ENCODE data around the gene MRM2. TPM values are rescaled to one million over a fixed set of nuclear protein-coding genes. Genes with fewer than 3 reads are reported as not detected.

MRM2 gene
- total and polyA plus RNA-seq, 2 donors from 2014 or later = 25.6 TPM

DNA sequence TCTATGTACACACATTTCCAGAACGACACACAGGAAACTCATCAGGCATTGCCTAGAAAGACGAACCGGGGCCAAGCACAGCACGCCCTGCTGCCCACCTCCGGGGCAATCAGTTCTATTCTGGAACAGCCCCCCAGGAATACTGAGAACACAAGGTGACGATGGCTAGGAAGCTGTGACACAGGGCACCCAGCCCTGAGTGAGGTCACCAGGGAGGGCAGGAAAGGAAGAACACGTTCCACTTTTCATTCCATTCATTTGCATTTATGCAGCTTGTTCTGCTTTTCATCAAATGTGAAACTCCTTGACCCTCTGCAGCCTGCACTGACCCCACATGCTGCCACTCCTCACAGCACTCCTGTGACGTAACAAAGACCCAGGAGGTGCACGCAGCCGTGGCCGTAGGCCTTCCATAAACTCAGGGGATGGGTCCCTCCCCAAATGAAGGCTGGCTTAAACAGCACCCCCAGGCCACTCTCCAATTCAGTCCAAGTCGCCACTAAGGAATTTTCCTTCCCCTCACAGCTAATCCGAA is 38.2 kb downstream of the MRM2 start:
- peak in 3 of 5 donors; percentile 26 to 66 (median 42) for DNase-seq
- TF ChIP-seq, protein P1, sequence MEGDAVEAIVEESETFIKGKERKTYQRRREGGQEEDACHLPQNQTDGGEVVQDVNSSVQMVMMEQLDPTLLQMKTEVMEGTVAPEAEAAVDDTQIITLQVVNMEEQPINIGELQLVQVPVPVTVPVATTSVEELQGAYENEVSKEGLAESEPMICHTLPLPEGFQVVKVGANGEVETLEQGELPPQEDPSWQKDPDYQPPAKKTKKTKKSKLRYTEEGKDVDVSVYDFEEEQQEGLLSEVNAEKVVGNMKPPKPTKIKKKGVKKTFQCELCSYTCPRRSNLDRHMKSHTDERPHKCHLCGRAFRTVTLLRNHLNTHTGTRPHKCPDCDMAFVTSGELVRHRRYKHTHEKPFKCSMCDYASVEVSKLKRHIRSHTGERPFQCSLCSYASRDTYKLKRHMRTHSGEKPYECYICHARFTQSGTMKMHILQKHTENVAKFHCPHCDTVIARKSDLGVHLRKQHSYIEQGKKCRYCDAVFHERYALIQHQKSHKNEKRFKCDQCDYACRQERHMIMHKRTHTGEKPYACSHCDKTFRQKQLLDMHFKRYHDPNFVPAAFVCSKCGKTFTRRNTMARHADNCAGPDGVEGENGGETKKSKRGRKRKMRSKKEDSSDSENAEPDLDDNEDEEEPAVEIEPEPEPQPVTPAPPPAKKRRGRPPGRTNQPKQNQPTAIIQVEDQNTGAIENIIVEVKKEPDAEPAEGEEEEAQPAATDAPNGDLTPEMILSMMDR (IDR thresholded peaks at IDR 0.05; ENCODE audit: borderline replicate concordance, extremely low read depth, insufficient read depth) = no peak
- no peaks in the 10 kb centered on the region for H3K9me3 ChIP-seq (ENCODE audit: control insufficient read depth in 2 of 3, insufficient read depth in 1 of 3, low read length in 3 of 3)
- H3K4me1 ChIP-seq (ENCODE audit: control insufficient read depth in 2 of 3, insufficient read depth in 2 of 3, low read depth in 1 of 3, low read length in 3 of 3) = peaks cover 0 to 3% (median 0%) of the 10 kb centered on the region in 3 donors
- no peak overlapping the region for H3K4me3 ChIP-seq (ENCODE audit: low read length in 3 of 3)
- intact Hi-C loops (cut with DNase I) = loop anchor here (10.0 kb wide), 1 partner anchor 619 kb away; no protein-coding TSS in a partner anchor
- no peak overlapping the region for H3K9ac ChIP-seq (ENCODE audit: low read length in 3 of 3)
- peaks cover 2 to 8% (median 4%) of the 10 kb centered on the region in 3 donors for H3K36me3 ChIP-seq (ENCODE audit: control insufficient read depth in 2 of 3, insufficient read depth in 3 of 3, low read length in 3 of 3)
- FAIRE-seq = no peak
- H3K27ac ChIP-seq (ENCODE audit: low read depth in 2 of 2, low read length in 2 of 2) = no peak overlapping the region
- H3K27me3 ChIP-seq (ENCODE audit: control insufficient read depth, insufficient read depth, low read length) = no peaks in the 10 kb centered on the region

DNA sequence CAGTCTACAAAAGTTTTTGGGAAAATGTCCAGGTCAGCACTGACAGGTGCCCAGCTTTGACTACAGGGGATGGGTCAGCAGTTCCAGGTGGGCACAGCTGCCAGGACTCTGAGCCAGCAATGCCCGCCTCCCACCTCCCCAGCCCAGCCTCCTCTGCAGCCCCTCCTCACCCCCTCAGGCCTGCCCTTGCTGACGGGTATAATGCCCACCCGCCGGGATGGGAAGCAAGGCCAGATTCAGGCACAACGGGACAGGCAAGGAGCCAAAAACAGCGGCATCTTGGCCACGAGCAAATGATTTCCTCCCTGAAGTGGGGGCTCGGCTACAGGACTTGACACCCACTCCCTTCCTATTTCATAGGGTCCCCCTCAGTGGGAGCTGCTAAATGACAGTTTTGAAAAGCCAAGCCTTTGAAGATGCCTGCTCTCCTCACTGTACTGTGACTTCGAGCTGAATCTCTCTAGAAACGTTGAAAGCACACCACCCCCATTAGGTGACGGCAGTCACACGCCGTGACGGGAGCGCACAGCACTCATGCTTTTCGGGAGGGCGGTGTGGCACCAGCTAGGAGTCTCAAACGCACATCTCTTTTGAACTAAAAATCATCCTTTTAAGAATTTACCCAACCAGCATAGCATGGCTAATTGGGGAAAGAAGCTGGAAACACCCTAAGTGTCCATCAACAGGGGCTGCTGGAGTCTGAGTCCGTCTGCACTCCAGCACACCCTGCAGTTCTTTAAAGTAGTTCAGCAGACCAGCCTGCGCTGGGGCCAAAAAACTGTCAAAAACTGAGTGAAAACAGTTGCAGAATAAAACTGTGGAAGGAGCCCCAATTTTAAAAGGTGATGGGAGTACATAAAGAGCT is 38.9 kb downstream of the MRM2 start:
- no peak overlapping the region for H3K9ac ChIP-seq (ENCODE audit: low read length in 3 of 3)
- FAIRE-seq (no peak), DNase-seq (peak in 4 of 5 donors; percentile 43 to 70 (median 52))
- no peaks in the 10 kb centered on the region for H3K27me3 ChIP-seq (ENCODE audit: control insufficient read depth, insufficient read depth, low read length)
- H3K36me3 ChIP-seq (ENCODE audit: control insufficient read depth in 2 of 3, insufficient read depth in 3 of 3, low read length in 3 of 3) = peaks cover under 1 to 8% (median 2%) of the 10 kb centered on the region in 3 donors
- intact Hi-C loops (cut with DNase I) = loop anchor here (10.0 kb wide), 1 partner anchor 618 kb away; no protein-coding TSS in a partner anchor
- H3K4me3 ChIP-seq (ENCODE audit: low read length in 3 of 3) = no peak overlapping the region
- H3K27ac ChIP-seq (ENCODE audit: low read depth in 2 of 2, low read length in 2 of 2) = no peak overlapping the region
- TF ChIP-seq, protein P1 (IDR thresholded peaks at IDR 0.05; ENCODE audit: borderline replicate concordance, extremely low read depth, insufficient read depth) = no peak
- H3K9me3 ChIP-seq (ENCODE audit: control insufficient read depth in 2 of 3, insufficient read depth in 1 of 3, low read length in 3 of 3) = no peaks in the 10 kb centered on the region
- H3K4me1 ChIP-seq (ENCODE audit: control insufficient read depth in 2 of 3, insufficient read depth in 2 of 3, low read depth in 1 of 3, low read length in 3 of 3) = peaks cover 0 to 3% (median 0%) of the 10 kb centered on the region in 3 donors

DNA sequence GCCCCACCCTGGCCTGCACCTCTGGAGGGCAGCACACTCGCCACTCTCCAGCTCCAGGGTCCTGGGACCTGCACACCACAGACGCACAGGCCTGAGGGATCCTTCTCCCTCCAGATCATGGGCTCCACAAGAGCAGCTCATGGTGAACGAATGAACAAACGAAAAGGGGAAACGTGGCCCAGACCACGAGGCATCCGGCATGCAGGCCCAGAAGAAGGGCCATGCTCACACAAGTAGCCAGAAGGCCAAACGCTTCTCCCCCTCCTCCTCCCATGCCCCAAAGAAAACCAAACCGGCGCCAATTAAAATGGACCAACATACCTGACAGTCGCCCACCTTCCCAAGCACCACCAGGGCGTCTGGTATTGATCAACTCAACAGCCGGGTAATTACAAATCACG is 39.6 kb downstream of the MRM2 start:
- DNase-seq (peak in 2 of 5 donors; percentile 33 to 39), FAIRE-seq (no peak)
- Histone ChIP-seq H3K36me3 (ENCODE audit: control insufficient read depth in 2 of 3, insufficient read depth in 3 of 3, low read length in 3 of 3) (peaks cover 0 to 3% (median 0%) of the 10 kb centered on the region in 3 donors), H3K27ac (ENCODE audit: low read depth in 2 of 2, low read length in 2 of 2) (no peak overlapping the region), H3K9ac (ENCODE audit: low read length in 3 of 3) (no peak overlapping the region), H3K4me1 (ENCODE audit: control insufficient read depth in 2 of 3, insufficient read depth in 2 of 3, low read depth in 1 of 3, low read length in 3 of 3) (peaks cover 0 to 3% (median 0%) of the 10 kb centered on the region in 3 donors), H3K27me3 (ENCODE audit: control insufficient read depth, insufficient read depth, low read length) (no peaks in the 10 kb centered on the region), H3K4me3 (ENCODE audit: low read length in 3 of 3) (no peak overlapping the region), H3K9me3 (ENCODE audit: control insufficient read depth in 2 of 3, insufficient read depth in 1 of 3, low read length in 3 of 3) (no peaks in the 10 kb centered on the region)
- TF ChIP-seq, protein P1 (IDR thresholded peaks at IDR 0.05; ENCODE audit: borderline replicate concordance, extremely low read depth, insufficient read depth) = no peak
- intact Hi-C loops (cut with DNase I) = loop anchor here (10.0 kb wide), 1 partner anchor 618 kb away; no protein-coding TSS in a partner anchor
